G401.6 (cell line): ENCODE data around the gene TEX51.

Experiments used
- FAIRE-seq: peaks from 2 replicates; lab custom pipeline; 2012; peaks lifted over from hg19 to GRCh38; lab: Jason Lieb, UNC

TEX51 gene

GRCh38 chr2:126893606-126894005 lies 5.1 kb upstream of the TEX51 start:
- FAIRE-seq: no peak

- no peak for FAIRE-seq
These were observed 4.6 kb upstream of the TEX51 start for GRCh38 chr2:126894082-126894481.

- FAIRE-seq: no peak
These were observed 4.0 kb upstream of the TEX51 start for GRCh38 chr2:126894585-126895182.

- FAIRE-seq: no peak
These were observed 3.4 kb upstream of the TEX51 start for GRCh38 chr2:126895336-126895735.

GRCh38 chr2:126896471-126896870 lies 2.2 kb upstream of the TEX51 start:
- FAIRE-seq: no peak

- no peak for FAIRE-seq
These were observed 1.0 kb downstream of the TEX51 start for GRCh38 chr2:126899616-126900185.

GRCh38 chr2:126900646-126901319 lies 2.1 kb downstream of the TEX51 start:
- no peak for FAIRE-seq

- no peak for FAIRE-seq
These were observed 2.8 kb downstream of the TEX51 start for GRCh38 chr2:126901459-126901858.

GRCh38 chr2:126902152-126902835 lies 3.6 kb downstream of the TEX51 start:
- no peak for FAIRE-seq

- FAIRE-seq: no peak
These were observed 4.2 kb downstream of the TEX51 start for GRCh38 chr2:126902859-126903258.

GRCh38 chr2:126905991-126906390 lies 7.3 kb downstream of the TEX51 start:
- FAIRE-seq: no peak

GRCh38 chr2:126906781-126907180 lies 8.1 kb downstream of the TEX51 start:
- no peak for FAIRE-seq

- no peak for FAIRE-seq
These were observed 9.0 kb downstream of the TEX51 start for GRCh38 chr2:126907671-126908070.

- no peak for FAIRE-seq
These were observed 10.1 kb downstream of the TEX51 start for GRCh38 chr2:126908721-126909177.

- no peak for FAIRE-seq
These were observed 10.7 kb downstream of the TEX51 start for GRCh38 chr2:126909366-126909765.

- FAIRE-seq: no peak
These were observed 11.1 kb downstream of the TEX51 start for GRCh38 chr2:126909781-126910180.

GRCh38 chr2:126910637-126911036 lies 11.9 kb downstream of the TEX51 start:
- no peak for FAIRE-seq

- no peak for FAIRE-seq
These were observed 12.6 kb downstream of the TEX51 start for GRCh38 chr2:126911111-126911796.

GRCh38 chr2:126912201-126912600 lies 13.5 kb downstream of the TEX51 start:
- FAIRE-seq: no peak

- FAIRE-seq: no peak
These were observed 14.6 kb downstream of the TEX51 start for GRCh38 chr2:126913329-126913728.

GRCh38 chr2:126913881-126914615 lies 15.4 kb downstream of the TEX51 start:
- FAIRE-seq: no peak
